ENCODE data around the gene TMEM178B. TPM values are rescaled to one million over a fixed set of nuclear protein-coding genes. Genes with fewer than 3 reads are reported as not detected.

Gene TMEM178B
- total and polyA plus RNA-seq, 2 of the 13 experiments (the other 11 are each of a cell fraction or from before 2014, with no cell fraction given) = 0.01 to 0.02 TPM

GRCh38 chr7:141475679-141476078, 401.8 kb downstream of the TMEM178B start:
- Histone ChIP-seq H4K20me1 (ENCODE audit: insufficient read depth, low read length) (no peaks in the 10 kb centered on the region; the same call in 1 of the 2 replicates), H3K4me3 (replicated peaks in 1 of 3; ENCODE audit: insufficient read depth in 1 of 3, low read depth in 2 of 3, low read length in 3 of 3) (no peak overlapping the region), H3K4me1 (ENCODE audit: insufficient read depth, low read length) (peaks cover 12% of the 10 kb centered on the region; the same call in 1 of the 2 replicates), H3K9ac (ENCODE audit: insufficient read depth, low read depth, low read length) (no peak overlapping the region), H3K27me3 (ENCODE audit: control insufficient read depth in 1 of 2, insufficient read depth in 2 of 2, low read length in 2 of 2) (peaks cover 2 to 17% of the 10 kb centered on the region in 2 experiments; a peak in 2 of 5 replicates), H2AFZ (ENCODE audit: low read length) (no peak overlapping the region), H3K9me3 (ENCODE audit: low read length) (no peaks in the 10 kb centered on the region), H3K79me2 (ENCODE audit: insufficient read depth, low read length) (no peaks in the 10 kb centered on the region), H3K4me2 (ENCODE audit: low read depth, low read length) (no peak overlapping the region), H3K27ac (ENCODE audit: extremely low read length, insufficient read depth, low read length) (no peak overlapping the region), H3K36me3 (replicated peaks in 1 of 2; ENCODE audit: control insufficient read depth in 1 of 2, insufficient read depth in 2 of 2, low read length in 2 of 2) (no peaks in the 10 kb centered on the region)
- ChIA-PET POLR2A (no interaction called here), CTCF (ENCODE audit: low intra/inter-chr PET ratio, low total read pairs) (no interaction called here)
- intact Hi-C loops (cut with micrococcal nuclease; ENCODE audit: unreplicated experiment) = no loop called here
- 100% methylated on average over 1 of the region's 1 CpG for WGBS (ENCODE audit: low lambda C conversion rate)
- in situ Hi-C loops (cut with HindIII; ENCODE audit: extremely low pct_ligation_motif_present, low pct_unique_long_range_greater_than_20kb) = no loop called here
- BruUV-seq (replicated peaks) = no TSS peak
- no peak for FAIRE-seq
- no peak for DNase-seq (ENCODE audit: low spot score)
- no peak for ATAC-seq
- TF ChIP-seq TBX3 (IDR thresholded peaks at IDR 0.05; ENCODE audit: borderline replicate concordance) = no peak
- no peak for TF ChIP-seq ZNF451 (CRISPR knock-in tag; IDR thresholded peaks at IDR 0.05)
- TF ChIP-seq ZNF674 (CRISPR knock-in tag; IDR thresholded peaks at IDR 0.05; ENCODE audit: low read depth) = no peak
- no peak for TF ChIP-seq ARID5B (CRISPR knock-in tag; IDR thresholded peaks at IDR 0.05)
- no peak for TF ChIP-seq ZNF569 (CRISPR knock-in tag; IDR thresholded peaks at IDR 0.05; ENCODE audit: borderline replicate concordance)
- no peak for TF ChIP-seq CREM (IDR thresholded peaks at IDR 0.05)
- no peak for TF ChIP-seq CREM (CRISPR knock-in tag; IDR thresholded peaks at IDR 0.05)
- TF ChIP-seq ZNF777 (CRISPR knock-in tag; IDR thresholded peaks at IDR 0.05) = no peak
- TF ChIP-seq ZNF883 (CRISPR knock-in tag; IDR thresholded peaks at IDR 0.05; ENCODE audit: not compliant biosample characterization) = no peak
- no peak for TF ChIP-seq IKZF1 (IDR thresholded peaks at IDR 0.05)
- TF ChIP-seq E2F2 (CRISPR knock-in tag; IDR thresholded peaks at IDR 0.05; ENCODE audit: borderline replicate concordance) = no peak
- no peak for TF ChIP-seq LRRFIP1 (CRISPR knock-in tag; conservative IDR thresholded peaks at IDR 0.05)
- no peak for TF ChIP-seq ZBTB39 (CRISPR knock-in tag; IDR thresholded peaks at IDR 0.05)
- TF ChIP-seq ZNF326 (CRISPR knock-in tag; IDR thresholded peaks at IDR 0.05; ENCODE audit: borderline replicate concordance) = no peak
- TF ChIP-seq POLR2AphosphoS5 (IDR thresholded peaks at IDR 0.05; ENCODE audit: low read depth, low read length) = no peak
- TF ChIP-seq ZNF709 (CRISPR knock-in tag; IDR thresholded peaks at IDR 0.05) = no peak
- no peak for TF ChIP-seq CCDC6 (CRISPR knock-in tag; IDR thresholded peaks at IDR 0.05)

All from HepG2 (cell line).